ENCODE results near the gene IGFL1.

DNA sequence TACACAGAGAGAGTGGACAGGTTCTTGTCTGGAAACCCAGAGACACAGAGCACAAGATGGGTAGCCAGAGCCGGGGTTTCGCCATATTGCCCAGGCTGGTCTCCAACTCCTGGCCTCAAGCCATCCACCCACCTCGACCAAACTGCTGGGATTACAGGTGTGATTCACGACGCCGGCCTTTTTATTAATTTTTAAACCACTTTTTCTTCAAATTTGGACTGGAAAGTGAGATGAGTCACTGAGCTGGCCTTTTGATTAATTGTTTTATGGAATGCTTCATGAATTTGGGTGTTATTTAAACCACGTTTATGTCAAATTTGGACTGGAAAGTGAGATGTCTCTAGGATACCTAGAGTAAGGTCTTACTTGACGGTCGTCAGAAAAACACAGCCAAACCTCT is 12.1 kb upstream of the IGFL1 start:
- TF ChIP-seq, protein P1, sequence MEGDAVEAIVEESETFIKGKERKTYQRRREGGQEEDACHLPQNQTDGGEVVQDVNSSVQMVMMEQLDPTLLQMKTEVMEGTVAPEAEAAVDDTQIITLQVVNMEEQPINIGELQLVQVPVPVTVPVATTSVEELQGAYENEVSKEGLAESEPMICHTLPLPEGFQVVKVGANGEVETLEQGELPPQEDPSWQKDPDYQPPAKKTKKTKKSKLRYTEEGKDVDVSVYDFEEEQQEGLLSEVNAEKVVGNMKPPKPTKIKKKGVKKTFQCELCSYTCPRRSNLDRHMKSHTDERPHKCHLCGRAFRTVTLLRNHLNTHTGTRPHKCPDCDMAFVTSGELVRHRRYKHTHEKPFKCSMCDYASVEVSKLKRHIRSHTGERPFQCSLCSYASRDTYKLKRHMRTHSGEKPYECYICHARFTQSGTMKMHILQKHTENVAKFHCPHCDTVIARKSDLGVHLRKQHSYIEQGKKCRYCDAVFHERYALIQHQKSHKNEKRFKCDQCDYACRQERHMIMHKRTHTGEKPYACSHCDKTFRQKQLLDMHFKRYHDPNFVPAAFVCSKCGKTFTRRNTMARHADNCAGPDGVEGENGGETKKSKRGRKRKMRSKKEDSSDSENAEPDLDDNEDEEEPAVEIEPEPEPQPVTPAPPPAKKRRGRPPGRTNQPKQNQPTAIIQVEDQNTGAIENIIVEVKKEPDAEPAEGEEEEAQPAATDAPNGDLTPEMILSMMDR (conservative IDR thresholded peaks at IDR 0.05; ENCODE audit: low read depth, low read length) = no peak
- TF ChIP-seq EZH2 (IDR thresholded peaks at IDR 0.05; ENCODE audit: borderline replicate concordance, low read depth, low read length, poor library complexity, severe bottlenecking) = no peak
